Measurements from ENCODE around the gene LBX2. TPM values are rescaled to one million over a fixed set of nuclear protein-coding genes. Genes with fewer than 3 reads are reported as not detected.
A peak's percentile ranks its signal among the peaks of the same experiment; 100 is the strongest.

LBX2 gene
- total and polyA plus RNA-seq, 4 donors, result 0.33 to 0.69 TPM; not detected in 2

DNA sequence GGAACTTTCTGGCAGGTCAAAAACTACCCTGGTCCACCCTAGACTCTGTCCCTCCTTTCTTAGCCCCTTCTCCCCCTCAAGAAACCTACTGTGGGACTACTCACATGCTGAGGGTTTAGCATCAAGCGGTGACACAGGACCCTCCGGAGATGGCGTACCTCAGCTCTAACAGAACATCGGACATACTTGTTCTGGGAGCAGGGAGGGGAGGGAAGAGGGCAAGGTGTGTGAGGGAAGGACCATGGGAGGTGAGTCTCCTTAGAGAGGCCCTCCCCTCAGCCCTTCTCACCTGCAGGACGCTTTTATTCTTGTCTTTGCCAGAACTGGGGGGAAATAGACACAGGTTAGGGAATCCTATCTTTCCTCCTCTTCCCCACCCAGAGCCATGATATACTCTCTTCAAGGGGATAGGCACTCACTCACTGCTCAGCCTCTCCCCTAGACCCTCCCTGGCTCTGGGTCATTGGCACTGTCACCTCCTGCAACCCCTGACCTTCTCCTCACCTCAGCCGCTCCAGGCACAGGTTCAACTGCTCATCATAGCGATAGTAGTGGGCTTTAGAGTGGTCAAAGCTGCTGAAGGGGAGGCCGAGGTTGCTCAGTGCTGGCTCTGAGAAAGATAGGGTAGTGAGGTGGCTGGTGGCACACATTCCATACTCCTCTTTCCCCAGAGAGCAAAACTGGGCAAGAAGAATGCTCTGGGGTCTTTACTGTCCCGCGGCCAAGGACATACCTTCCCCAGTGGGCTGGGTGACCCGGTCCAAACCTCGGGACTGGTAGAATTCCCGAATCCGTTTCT lies 6.2 kb upstream of the LBX2 start:
- no CpG with 5 or more reads among the region's 14 CpGs for WGBS (ENCODE audit: insufficient coverage)
- no peaks in the 10 kb centered on the region for H3K9me3 ChIP-seq (ENCODE audit: control insufficient read depth, insufficient read depth, low read length)
- H3K27ac ChIP-seq (ENCODE audit: low read depth, low read length), result no peak overlapping the region
- peaks cover 80% of the 10 kb centered on the region for H3K27me3 ChIP-seq (ENCODE audit: control insufficient read depth, insufficient read depth, low read length)
- H3K4me1 ChIP-seq (ENCODE audit: control insufficient read depth, insufficient read depth, low read length), result peaks cover 55% of the 10 kb centered on the region
- H3K36me3 ChIP-seq (ENCODE audit: control insufficient read depth, insufficient read depth, low read length), result peaks cover 15% of the 10 kb centered on the region
- no peak for DNase-seq (ENCODE audit: low read depth in 4 of 6, low spot score in 6 of 6)
- no peak overlapping the region for H3K4me3 ChIP-seq (ENCODE audit: low read depth, low read length)

DNA sequence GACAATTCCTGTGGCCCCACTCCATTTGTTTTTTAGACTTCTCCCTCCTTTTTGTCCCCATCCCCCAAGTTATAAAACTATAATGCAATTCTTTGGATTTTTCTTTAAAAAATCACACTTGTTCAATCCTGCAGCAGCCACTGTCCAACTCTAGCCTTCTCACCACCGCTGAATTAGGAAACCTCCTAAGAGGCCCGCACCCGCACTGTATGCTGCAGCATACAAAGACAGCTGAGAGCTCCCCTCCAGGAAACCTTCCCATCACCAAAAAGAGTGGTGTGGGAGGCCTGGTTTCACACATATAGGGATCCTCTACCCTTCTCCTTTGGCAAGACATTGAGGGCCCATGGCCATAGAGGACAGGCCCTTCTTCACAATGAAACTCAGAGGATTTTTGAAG lies 5.2 kb upstream of the LBX2 start:
- Histone ChIP-seq H3K9me3 (ENCODE audit: control insufficient read depth, insufficient read depth, low read length) (no peaks in the 10 kb centered on the region), H3K4me1 (ENCODE audit: control insufficient read depth, insufficient read depth, low read length) (peaks cover 62% of the 10 kb centered on the region), H3K27ac (ENCODE audit: low read depth, low read length) (no peak overlapping the region), H3K36me3 (ENCODE audit: control insufficient read depth, insufficient read depth, low read length) (peaks cover 15% of the 10 kb centered on the region), H3K4me3 (ENCODE audit: low read depth, low read length) (no peak overlapping the region), H3K27me3 (ENCODE audit: control insufficient read depth, insufficient read depth, low read length) (peaks cover 80% of the 10 kb centered on the region)
- no peak for DNase-seq (ENCODE audit: low read depth in 4 of 6, low spot score in 6 of 6)
- WGBS (ENCODE audit: insufficient coverage), result 83% methylated on average over 1 of the region's 3 CpGs

DNA sequence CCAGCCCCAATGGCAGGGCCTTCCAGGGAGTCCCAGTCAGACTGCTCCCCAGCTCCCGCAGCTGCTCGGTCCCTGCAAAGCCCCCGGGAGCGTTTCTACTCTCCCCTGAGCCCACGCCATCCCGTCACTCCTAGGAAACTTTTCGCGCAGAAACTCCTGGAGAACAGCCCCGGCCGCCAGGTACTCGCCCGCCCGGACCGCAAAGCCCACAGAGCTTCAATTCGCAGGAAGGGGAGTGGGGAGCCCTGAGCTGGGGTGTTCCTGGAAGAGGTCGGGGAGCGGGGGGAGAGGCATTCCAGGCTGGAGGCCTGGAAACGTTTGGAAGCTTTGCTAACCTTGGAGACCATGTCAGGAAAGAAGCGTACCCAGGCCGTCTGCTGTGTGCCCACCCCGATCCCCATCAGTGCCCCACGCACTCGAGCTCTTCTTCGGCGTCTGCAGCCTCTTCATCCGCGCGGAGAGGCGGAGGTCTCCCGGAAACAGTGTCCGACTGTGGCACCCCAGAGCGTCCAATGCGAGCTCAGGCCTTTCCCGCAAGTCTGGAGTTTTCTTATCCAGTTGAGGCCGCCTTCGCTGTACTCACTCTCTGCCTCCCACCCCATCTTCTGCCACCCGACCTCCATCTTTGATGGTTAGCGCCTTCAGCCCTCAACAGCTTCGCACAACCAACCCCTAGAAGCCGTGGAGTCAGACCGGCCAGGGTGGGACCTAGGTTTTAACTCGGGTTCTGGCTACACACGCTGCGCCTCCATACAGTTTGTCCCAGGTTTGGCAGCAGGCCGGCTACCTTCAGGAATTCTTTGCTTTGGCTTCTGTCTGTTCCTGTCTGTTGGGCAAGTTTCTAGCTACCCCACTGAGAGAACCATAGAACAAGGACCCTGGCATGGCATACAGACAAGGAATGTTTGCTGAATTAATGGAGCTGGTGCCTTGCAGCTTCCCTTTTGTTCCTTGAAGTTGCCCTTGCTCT lies 4.4 kb upstream of the LBX2 start:
- no peaks in the 10 kb centered on the region for H3K9me3 ChIP-seq (ENCODE audit: control insufficient read depth, insufficient read depth, low read length)
- no peak overlapping the region for H3K27ac ChIP-seq (ENCODE audit: low read depth, low read length)
- peaks cover 70% of the 10 kb centered on the region for H3K4me1 ChIP-seq (ENCODE audit: control insufficient read depth, insufficient read depth, low read length)
- H3K4me3 ChIP-seq (ENCODE audit: low read depth, low read length), result peak overlapping the region; percentile 45
- H3K27me3 ChIP-seq (ENCODE audit: control insufficient read depth, insufficient read depth, low read length), result peaks cover 83% of the 10 kb centered on the region
- 21% methylated on average over 44 of the region's 45 CpGs for WGBS (ENCODE audit: insufficient coverage)
- H3K36me3 ChIP-seq (ENCODE audit: control insufficient read depth, insufficient read depth, low read length), result peaks cover 15% of the 10 kb centered on the region
- no peak for DNase-seq (ENCODE audit: low read depth in 4 of 6, low spot score in 6 of 6)

DNA sequence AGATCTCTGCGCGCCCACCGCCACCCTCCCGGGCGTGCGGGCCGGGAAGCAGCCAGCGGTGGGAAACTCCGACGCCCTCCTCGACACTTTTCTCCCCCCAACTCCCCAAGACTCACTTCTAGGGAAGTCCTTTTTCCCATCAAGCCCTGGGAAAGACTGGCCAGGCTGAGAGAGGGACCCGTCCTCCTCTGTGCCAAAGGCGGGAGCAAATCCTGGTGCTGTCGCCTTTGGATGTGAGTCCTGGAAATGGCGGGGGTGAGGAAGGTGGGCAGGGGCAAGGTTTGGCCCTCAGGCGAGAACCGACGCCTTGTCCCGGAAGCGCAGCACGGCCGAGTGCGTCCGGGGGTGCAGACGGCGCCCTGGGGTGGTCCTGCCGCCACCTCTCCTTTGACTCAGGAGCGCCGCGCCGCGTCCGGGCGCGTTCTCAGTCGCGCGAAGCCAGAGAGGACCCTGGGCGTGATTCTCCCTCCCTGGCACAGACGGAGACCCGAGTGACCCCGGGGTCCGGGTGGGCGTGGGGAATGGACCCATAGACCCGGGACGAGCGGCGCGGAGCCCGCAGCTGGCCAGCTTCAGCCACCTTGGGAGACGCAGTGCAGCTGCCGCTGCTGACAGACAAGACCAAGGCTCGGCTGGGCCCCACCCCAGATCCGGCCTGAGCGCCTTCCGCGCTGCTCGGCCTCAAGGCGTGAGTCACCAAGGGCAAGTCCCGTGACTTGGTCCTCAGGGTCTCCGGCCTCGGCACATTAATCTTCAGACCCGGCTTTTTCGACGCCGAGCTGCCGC lies 3.5 kb upstream of the LBX2 start:
- peak overlapping the region; percentile 45 for H3K4me3 ChIP-seq (ENCODE audit: low read depth, low read length)
- no peak for DNase-seq (ENCODE audit: low read depth in 4 of 6, low spot score in 6 of 6)
- 2% methylated on average over 67 of the region's 67 CpGs for WGBS (ENCODE audit: insufficient coverage)
- H3K4me1 ChIP-seq (ENCODE audit: control insufficient read depth, insufficient read depth, low read length), result peaks cover 73% of the 10 kb centered on the region
- peaks cover 87% of the 10 kb centered on the region for H3K27me3 ChIP-seq (ENCODE audit: control insufficient read depth, insufficient read depth, low read length)
- peaks cover 15% of the 10 kb centered on the region for H3K36me3 ChIP-seq (ENCODE audit: control insufficient read depth, insufficient read depth, low read length)
- no peaks in the 10 kb centered on the region for H3K9me3 ChIP-seq (ENCODE audit: control insufficient read depth, insufficient read depth, low read length)
- H3K27ac ChIP-seq (ENCODE audit: low read depth, low read length), result no peak overlapping the region

DNA sequence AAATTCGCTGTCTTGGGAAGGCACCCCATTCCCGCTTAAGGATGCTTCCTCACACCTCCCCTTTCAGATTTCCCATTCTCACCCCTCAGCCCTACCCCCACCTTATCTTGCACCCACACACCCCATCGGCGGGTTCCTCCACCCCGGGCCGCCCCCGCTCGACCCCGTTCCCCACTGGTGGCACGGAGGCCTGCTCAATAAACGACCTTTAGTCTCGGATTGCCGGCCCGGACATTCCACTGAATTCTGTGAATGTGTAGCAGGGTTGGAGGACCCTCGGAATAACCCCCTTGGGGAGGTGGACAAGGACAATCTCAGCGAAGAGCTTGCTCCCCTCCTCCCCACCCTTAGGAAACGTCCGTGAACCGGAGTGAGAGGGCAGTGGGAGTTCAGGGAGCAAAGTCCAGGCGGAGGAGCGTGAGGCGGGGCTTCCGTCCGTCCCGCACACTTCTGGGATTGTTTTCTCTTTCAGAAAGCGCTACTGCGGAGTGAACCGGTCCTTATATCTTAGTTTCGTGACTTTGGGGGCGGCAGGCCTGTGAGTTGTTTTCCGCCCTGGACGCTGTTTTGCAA lies 2.8 kb upstream of the LBX2 start:
- no peak for DNase-seq (ENCODE audit: low read depth in 4 of 6, low spot score in 6 of 6)
- Histone ChIP-seq H3K4me1 (ENCODE audit: control insufficient read depth, insufficient read depth, low read length) (peaks cover 76% of the 10 kb centered on the region), H3K27me3 (ENCODE audit: control insufficient read depth, insufficient read depth, low read length) (peaks cover 94% of the 10 kb centered on the region), H3K9me3 (ENCODE audit: control insufficient read depth, insufficient read depth, low read length) (no peaks in the 10 kb centered on the region), H3K36me3 (ENCODE audit: control insufficient read depth, insufficient read depth, low read length) (peaks cover 15% of the 10 kb centered on the region), H3K4me3 (ENCODE audit: low read depth, low read length) (peak overlapping the region; percentile 45), H3K27ac (ENCODE audit: low read depth, low read length) (no peak overlapping the region)
- WGBS (ENCODE audit: insufficient coverage), result 9% methylated on average over 16 of the region's 32 CpGs

DNA sequence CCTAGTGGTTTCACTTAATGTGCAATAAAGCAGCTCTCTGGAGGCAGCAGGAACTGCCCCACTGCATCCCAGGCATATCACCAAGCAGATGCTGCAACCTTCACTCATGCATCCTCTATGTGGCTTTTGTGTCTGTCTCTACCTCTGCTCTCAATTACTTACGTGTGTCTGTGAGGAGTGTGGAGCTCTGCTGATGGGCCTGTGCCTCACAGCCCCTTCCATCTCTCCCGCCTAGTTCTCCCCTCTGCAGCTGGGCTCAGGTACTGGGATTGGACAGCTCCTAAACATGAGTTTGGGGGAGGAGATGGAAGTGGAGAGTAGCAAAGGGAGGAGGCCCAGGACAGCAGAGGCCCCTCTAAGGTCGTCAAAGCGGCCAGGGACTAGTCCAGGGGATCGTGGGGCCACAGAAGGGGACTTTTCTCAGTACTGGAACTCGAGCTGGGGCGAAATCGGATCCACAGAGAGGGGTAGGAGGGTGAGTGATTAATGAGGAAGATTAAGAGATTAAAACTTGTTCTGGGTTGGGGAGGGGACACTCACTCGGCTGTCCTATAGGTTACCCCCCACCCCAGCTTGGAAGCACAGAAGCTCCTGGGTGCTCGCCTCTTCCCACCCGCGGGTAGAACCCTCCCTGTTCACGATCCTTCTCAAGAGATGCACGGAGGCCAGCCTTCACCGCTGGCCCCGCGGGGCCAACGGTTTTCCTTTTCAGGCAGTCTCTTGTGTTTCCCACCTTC lies 2.1 kb upstream of the LBX2 start:
- peaks cover 98% of the 10 kb centered on the region for H3K27me3 ChIP-seq (ENCODE audit: control insufficient read depth, insufficient read depth, low read length)
- H3K27ac ChIP-seq (ENCODE audit: low read depth, low read length), result no peak overlapping the region
- 29% methylated on average over 14 of the region's 18 CpGs for WGBS (ENCODE audit: insufficient coverage)
- DNase-seq (ENCODE audit: low read depth in 4 of 6, low spot score in 6 of 6), result no peak
- peak overlapping the region; percentile 45 for H3K4me3 ChIP-seq (ENCODE audit: low read depth, low read length)
- no peaks in the 10 kb centered on the region for H3K9me3 ChIP-seq (ENCODE audit: control insufficient read depth, insufficient read depth, low read length)
- peaks cover 15% of the 10 kb centered on the region for H3K36me3 ChIP-seq (ENCODE audit: control insufficient read depth, insufficient read depth, low read length)
- peaks cover 70% of the 10 kb centered on the region for H3K4me1 ChIP-seq (ENCODE audit: control insufficient read depth, insufficient read depth, low read length)

DNA sequence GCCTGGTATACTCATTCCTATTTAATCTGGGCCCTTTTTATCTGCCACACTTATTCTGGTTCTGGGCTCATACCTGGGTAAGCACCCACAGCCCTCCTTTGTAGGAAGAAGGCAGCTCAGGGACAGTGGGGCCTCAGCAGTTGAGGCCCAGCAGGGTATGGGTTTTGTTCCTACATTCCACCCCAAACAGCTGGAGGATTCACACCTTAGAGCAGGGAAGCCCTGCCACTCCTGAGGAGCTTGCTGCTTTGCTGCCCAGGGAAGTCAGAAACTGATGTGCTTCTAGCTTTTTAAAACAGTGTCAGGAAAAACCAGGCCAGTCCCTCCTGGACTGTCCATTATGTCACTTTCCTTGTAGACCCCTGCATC lies 1.2 kb upstream of the LBX2 start:
- H3K4me1 ChIP-seq (ENCODE audit: control insufficient read depth, insufficient read depth, low read length), result peaks cover 61% of the 10 kb centered on the region
- peaks cover 94% of the 10 kb centered on the region for H3K27me3 ChIP-seq (ENCODE audit: control insufficient read depth, insufficient read depth, low read length)
- no peak overlapping the region for H3K4me3 ChIP-seq (ENCODE audit: low read depth, low read length)
- H3K27ac ChIP-seq (ENCODE audit: low read depth, low read length), result no peak overlapping the region
- peaks cover 9% of the 10 kb centered on the region for H3K36me3 ChIP-seq (ENCODE audit: control insufficient read depth, insufficient read depth, low read length)
- no peaks in the 10 kb centered on the region for H3K9me3 ChIP-seq (ENCODE audit: control insufficient read depth, insufficient read depth, low read length)
- DNase-seq (ENCODE audit: low read depth in 4 of 6, low spot score in 6 of 6), result no peak

DNA sequence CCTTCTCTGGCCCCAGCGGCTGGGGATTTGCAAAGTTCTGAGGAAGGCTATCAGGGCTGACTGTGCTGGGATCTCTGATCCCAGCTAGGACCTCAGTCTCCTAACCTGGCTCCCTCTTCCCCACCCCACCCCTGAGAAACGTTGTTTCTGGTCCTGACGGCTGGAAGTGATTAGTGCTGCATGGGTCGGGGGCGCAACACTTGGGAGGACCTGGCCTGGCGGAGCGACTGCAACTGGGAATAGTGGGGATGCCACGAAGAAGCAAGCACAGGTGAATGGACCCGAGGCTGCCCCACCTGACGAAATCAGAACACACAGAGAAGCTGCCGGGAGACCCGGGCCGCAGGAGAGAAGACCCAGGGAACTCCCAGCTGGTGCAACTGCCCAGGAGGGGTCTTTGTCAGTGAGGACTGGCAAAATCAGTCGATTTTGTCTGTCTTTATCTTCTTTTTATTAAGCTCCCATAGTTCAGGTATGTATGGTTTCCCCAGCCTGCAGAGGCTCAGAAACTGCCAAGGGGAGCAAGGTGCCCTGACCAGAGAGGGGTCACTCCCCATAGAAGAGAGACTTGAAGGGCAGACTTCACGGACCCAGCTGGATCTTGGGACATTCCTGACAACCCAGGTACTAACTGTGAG lies 656 bp upstream of the LBX2 start:
- no peaks in the 10 kb centered on the region for H3K9me3 ChIP-seq (ENCODE audit: control insufficient read depth, insufficient read depth, low read length)
- no peak for DNase-seq (ENCODE audit: low read depth in 4 of 6, low spot score in 6 of 6)
- peaks cover 56% of the 10 kb centered on the region for H3K4me1 ChIP-seq (ENCODE audit: control insufficient read depth, insufficient read depth, low read length)
- no peak overlapping the region for H3K4me3 ChIP-seq (ENCODE audit: low read depth, low read length)
- H3K27me3 ChIP-seq (ENCODE audit: control insufficient read depth, insufficient read depth, low read length), result peaks cover 89% of the 10 kb centered on the region
- 14% methylated on average over 13 of the region's 15 CpGs for WGBS (ENCODE audit: insufficient coverage)
- no peak overlapping the region for H3K27ac ChIP-seq (ENCODE audit: low read depth, low read length)
- peaks cover 4% of the 10 kb centered on the region for H3K36me3 ChIP-seq (ENCODE audit: control insufficient read depth, insufficient read depth, low read length)
